ENCODE data around the gene NOB1. TPM values are rescaled to one million over a fixed set of nuclear protein-coding genes. Genes with fewer than 3 reads are reported as not detected.

Gene NOB1
- total RNA-seq, 1 experiment from 2014 or later: 172 TPM

- intact Hi-C loops (cut with micrococcal nuclease): no loop called here
- H3K4me3 ChIP-seq (replicated peaks in 1 of 2; ENCODE audit: low read depth in 1 of 2, low read length in 2 of 2): no peak overlapping the region
- H3K4me2 ChIP-seq (ENCODE audit: low read length): no peak overlapping the region
- H3K79me2 ChIP-seq (ENCODE audit: insufficient read depth, low read length): peaks cover 39% of the 10 kb centered on the region
- ATAC-seq: no peak
- ChIA-PET POLR2A (interaction anchor here (1.3 to 1.6 kb wide), 2 partner anchors 17 to 19 kb away, joined by 3 to 5 read pairs; partner anchors contain the start of gene NQO1), CTCF (interaction anchor here (1.2 to 1.7 kb wide), 2 partner anchors 47 to 223 kb away, joined by 3 to 5 read pairs; partner anchors contain the start of gene NOB1), RAD21 (ENCODE audit: low non-redundant PET in 1 of 2, low total read pairs in 2 of 2, uncharacterized antibody in 2 of 2, unreplicated experiment in 2 of 2) (no interaction called here)
- no peak overlapping the region for H3K9ac ChIP-seq (ENCODE audit: low read length)
- DNase-seq (ENCODE audit: low read depth, low spot score): no peak
- peaks cover 33 to 39% of the 10 kb centered on the region in 2 experiments for H3K4me1 ChIP-seq (ENCODE audit: control insufficient read depth in 1 of 2, insufficient read depth in 2 of 2, low read length in 2 of 2)
- TF ChIP-seq POLR2AphosphoS5 (IDR thresholded peaks at IDR 0.05; ENCODE audit: low read depth, low read length) (no peak), ZFX (IDR thresholded peaks at IDR 0.05) (no peak), EZH2phosphoT487 (IDR thresholded peaks at IDR 0.05; ENCODE audit: borderline replicate concordance) (no peak), CBX3 (IDR thresholded peaks at IDR 0.05; ENCODE audit: low read depth) (no peak), ATF3 (IDR thresholded peaks at IDR 0.05) (no peak), CTCF (IDR thresholded peaks at IDR 0.05 in 2 of 3, conservative IDR thresholded peaks at IDR 0.05 in 1 of 3; ENCODE audit: borderline replicate concordance in 1 of 3, insufficient read depth in 1 of 3, low read depth in 2 of 3, low read length in 2 of 3) (no peak), TCF7L2 (IDR thresholded peaks at IDR 0.05; ENCODE audit: borderline replicate concordance, extremely low read depth, insufficient read depth, insufficient read length) (no peak), EZH2 (IDR thresholded peaks at IDR 0.05) (no peak), ELF1 (IDR thresholded peaks at IDR 0.05; ENCODE audit: borderline replicate concordance, low read depth) (no peak), RAD21 (IDR thresholded peaks at IDR 0.05; ENCODE audit: low read depth) (no peak), MAX (IDR thresholded peaks at IDR 0.05) (no peak), JUND (IDR thresholded peaks at IDR 0.05) (no peak), REST (IDR thresholded peaks at IDR 0.05; ENCODE audit: low read depth) (no peak), EGR1 (IDR thresholded peaks at IDR 0.05; ENCODE audit: low read depth) (no peak), SRF (IDR thresholded peaks at IDR 0.05; ENCODE audit: low read depth) (no peak), SIN3A (IDR thresholded peaks at IDR 0.05; ENCODE audit: low read depth) (no peak)
- no peaks in the 10 kb centered on the region for H3K9me2 ChIP-seq (ENCODE audit: insufficient read depth)
- no peaks in the 10 kb centered on the region for H4K20me1 ChIP-seq (ENCODE audit: insufficient read depth)
- peaks cover 7 to 28% of the 10 kb centered on the region in 2 experiments; a peak in 3 of 4 replicates for H3K36me3 ChIP-seq (ENCODE audit: control insufficient read depth in 1 of 2, insufficient read depth in 2 of 2, low read length in 2 of 2)
- H3K27me3 ChIP-seq (ENCODE audit: insufficient read depth, low read length): no peaks in the 10 kb centered on the region
- BruUV-seq (replicated peaks): no TSS peak
- H3K9me3 ChIP-seq (ENCODE audit: control insufficient read depth in 1 of 2, insufficient read depth in 1 of 2, low read depth in 1 of 2, low read length in 2 of 2): no peaks in the 10 kb centered on the region
- H2AFZ ChIP-seq (ENCODE audit: low read depth, low read length, poor library complexity, severe bottlenecking): no peak overlapping the region
- H3K27ac ChIP-seq (ENCODE audit: low read depth, low read length): peak overlapping the region; percentile 44; the same call in 1 of the 2 replicates
These were observed 47.8 kb downstream of the NOB1 start for GRCh38 chr16:69706975-69707340.
